Uterus (tissue), 4 donors: Measurements from ENCODE around the gene TSHZ2. TPM values are rescaled to one million over a fixed set of nuclear protein-coding genes. Genes with fewer than 3 reads are reported as not detected.
"Not testable (repeated sequence)": the region's sequence is repeated elsewhere in the genome, so short reads cannot be mapped to it uniquely, and the experiment has no call there.

Source experiments
- DNase-seq, 2 donors: peaks; one replicate each; pipeline ENCODE4 v3.0.0-alpha.2; 2019 to 2020
- H3K27ac ChIP-seq, 2 donors: fragments of 200-600 bp; sonication (generic); 1 replicate in 1 of 2; 2 replicates in 1 of 2; pipeline ENCODE4 v1.5.1; 2016 to 2018
- H3K27me3 ChIP-seq, 2 donors: fragments of 200-600 bp; sonication (generic); one replicate each; pipeline ENCODE4 v1.5.1; 2018 to 2019; ENCODE audit warnings: control low read depth in 1 of 2
- H3K36me3 ChIP-seq, 2 donors: fragments of 200-600 bp; sonication (generic); one replicate each; pipeline ENCODE4 v1.5.1; 2019; ENCODE audit warnings: control low read depth in 1 of 2
- H3K4me1 ChIP-seq, 2 donors: fragments of 200-600 bp; sonication (generic); one replicate each; pipeline ENCODE4 v1.5.1; 2018 to 2019; ENCODE audit warnings: control low read depth in 1 of 2
- H3K4me3 ChIP-seq, 2 donors: fragments of 200-600 bp; sonication (generic); 1 replicate in 1 of 2; 2 replicates in 1 of 2; pipeline ENCODE4 v1.5.1; 2018 to 2019; ENCODE audit warnings: mild to moderate bottlenecking in 1 of 2
- H3K9me3 ChIP-seq, 2 donors: fragments of 200-600 bp; sonication (generic); one replicate each; pipeline ENCODE4 v1.5.1; 2019; ENCODE audit warnings: control low read depth in 1 of 2
- POLR2A ChIP-seq, 2 donors: fragments of 450-650 bp; IDR thresholded peaks; one replicate each; pipeline ENCODE4 v1.6.1; 2016; ENCODE audit warnings: antibody characterized with exemption in 2 of 2, mild to moderate bottlenecking in 1 of 2, moderate library complexity in 1 of 2
- intact Hi-C: fragments of 100-400 bp; cut with DNase I; formaldehyde crosslinking; loops from one replicate; pipeline ENCODE4 v1.15.1; 2023; ENCODE audit warnings: low total_unique reads
- total RNA-seq, 4 donors: library from RNA; depleted of rRNA in 3 of 4; stranded (reverse); fragments of >200 nt in 3 of 4; gene quantifications; one replicate each; pipeline versions ENCODE4 v1.1.0 to v1.2.4, GENCODE V29; 2014 to 2023
- TF ChIP-seq, protein P1 (sequence below), 4 experiments: fragments of 200-600 bp in 2 of 4; fragments of 450-650 bp in 2 of 4; sonication (generic) in 2 of 4; IDR thresholded peaks; one replicate each; pipeline ENCODE4 v1.5.1; 2016 to 2019; ENCODE audit warnings: antibody characterized with exemption in 4 of 4, mild to moderate bottlenecking in 2 of 4, moderate library complexity in 1 of 4
- donor health status: DM: yes; HTN: yes; CAD: no.

The TSHZ2 gene
- total RNA-seq, 4 donors from 2014 or later, result 22.0 to 50.1 (median 33.1) TPM

DNA sequence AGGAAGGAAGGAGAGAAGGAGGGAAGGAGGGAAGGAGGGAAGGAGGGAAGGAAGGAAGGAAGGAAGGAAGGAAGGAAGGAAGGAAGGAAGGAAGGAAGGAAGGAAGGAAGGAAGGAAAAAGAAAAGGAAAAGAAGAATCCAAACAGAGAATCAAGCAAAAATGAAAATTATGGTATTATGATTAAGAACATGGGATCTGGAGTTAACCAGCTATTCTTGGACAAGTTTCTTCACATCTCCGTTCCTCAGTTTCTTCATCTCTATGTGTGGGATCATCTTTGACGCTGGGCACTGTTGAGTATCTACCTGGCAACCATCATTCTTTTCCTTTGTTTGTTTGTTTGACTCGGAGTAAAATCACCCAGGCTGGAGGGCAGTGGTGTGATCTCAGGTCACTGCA lies 549.9 kb downstream of the TSHZ2 start:
- DNase-seq, result no peak
- intact Hi-C loops, result no loop called here

DNA sequence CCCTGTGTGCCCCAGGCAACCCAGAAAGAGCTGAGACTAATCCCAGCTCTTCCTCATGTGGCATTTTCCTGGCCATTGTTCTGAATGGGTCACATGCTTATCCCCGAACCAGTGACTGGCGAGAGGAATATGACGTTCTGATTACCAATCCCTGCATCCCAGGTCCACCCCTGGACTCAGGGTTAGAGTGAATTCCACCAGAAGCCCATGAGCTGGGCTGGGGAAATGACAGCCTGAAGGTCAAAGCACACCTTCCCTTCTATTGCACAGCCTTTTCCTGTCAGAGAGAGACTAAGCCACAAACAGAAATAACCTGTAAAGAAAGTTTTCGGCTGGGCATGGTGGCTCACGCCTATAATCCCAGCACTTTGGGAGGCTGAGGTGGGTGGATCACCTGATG lies 550.5 kb downstream of the TSHZ2 start:
- Histone ChIP-seq H3K27me3 (no peaks in the 10 kb centered on the region), H3K9me3 (no peaks in the 10 kb centered on the region), H3K4me3 (no peak overlapping the region), H3K27ac (no peak overlapping the region), H3K4me1 (no peaks in the 10 kb centered on the region), H3K36me3 (no peaks in the 10 kb centered on the region)
- TF ChIP-seq, protein P1, sequence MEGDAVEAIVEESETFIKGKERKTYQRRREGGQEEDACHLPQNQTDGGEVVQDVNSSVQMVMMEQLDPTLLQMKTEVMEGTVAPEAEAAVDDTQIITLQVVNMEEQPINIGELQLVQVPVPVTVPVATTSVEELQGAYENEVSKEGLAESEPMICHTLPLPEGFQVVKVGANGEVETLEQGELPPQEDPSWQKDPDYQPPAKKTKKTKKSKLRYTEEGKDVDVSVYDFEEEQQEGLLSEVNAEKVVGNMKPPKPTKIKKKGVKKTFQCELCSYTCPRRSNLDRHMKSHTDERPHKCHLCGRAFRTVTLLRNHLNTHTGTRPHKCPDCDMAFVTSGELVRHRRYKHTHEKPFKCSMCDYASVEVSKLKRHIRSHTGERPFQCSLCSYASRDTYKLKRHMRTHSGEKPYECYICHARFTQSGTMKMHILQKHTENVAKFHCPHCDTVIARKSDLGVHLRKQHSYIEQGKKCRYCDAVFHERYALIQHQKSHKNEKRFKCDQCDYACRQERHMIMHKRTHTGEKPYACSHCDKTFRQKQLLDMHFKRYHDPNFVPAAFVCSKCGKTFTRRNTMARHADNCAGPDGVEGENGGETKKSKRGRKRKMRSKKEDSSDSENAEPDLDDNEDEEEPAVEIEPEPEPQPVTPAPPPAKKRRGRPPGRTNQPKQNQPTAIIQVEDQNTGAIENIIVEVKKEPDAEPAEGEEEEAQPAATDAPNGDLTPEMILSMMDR (IDR thresholded peaks at IDR 0.05), result no peak
- no peak for TF ChIP-seq POLR2A (IDR thresholded peaks at IDR 0.05)
- DNase-seq, result no peak
- intact Hi-C loops, result no loop called here

More for the DNA sequence above, 549.9 kb downstream of the TSHZ2 start:
- no peak for TF ChIP-seq POLR2A (IDR thresholded peaks at IDR 0.05)
- TF ChIP-seq, protein P1 (IDR thresholded peaks at IDR 0.05), result no peak
- no peak overlapping the region for H3K27ac ChIP-seq
- no peaks in the 10 kb centered on the region for H3K27me3 ChIP-seq
- H3K9me3 ChIP-seq, result no peaks in the 10 kb centered on the region
- H3K4me3 ChIP-seq, result no peak overlapping the region
- no peaks in the 10 kb centered on the region for H3K36me3 ChIP-seq
- no peaks in the 10 kb centered on the region for H3K4me1 ChIP-seq

DNA sequence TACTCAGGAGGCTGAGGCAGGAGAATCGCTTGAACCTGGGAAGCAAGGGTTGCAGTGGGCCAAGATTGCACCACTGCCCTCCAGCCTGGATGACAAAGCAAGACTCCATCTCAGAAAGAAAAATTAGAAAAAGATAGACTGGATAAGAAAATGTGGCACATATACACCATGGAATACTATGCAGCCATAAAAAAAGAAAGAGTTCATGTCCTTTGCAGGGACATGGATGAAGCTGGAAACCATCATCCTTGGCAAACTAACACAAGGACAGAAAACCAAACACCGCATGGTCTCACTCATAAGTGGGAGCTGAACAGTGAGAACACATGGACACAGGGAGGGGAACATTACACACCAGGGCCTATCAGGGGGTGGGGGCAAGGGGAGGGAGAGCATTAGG lies 551.5 kb downstream of the TSHZ2 start:
- H3K4me1 ChIP-seq, H3K4me3 ChIP-seq, H3K36me3 ChIP-seq, H3K27me3 ChIP-seq, intact Hi-C loops, H3K9me3 ChIP-seq, H3K27ac ChIP-seq, DNase-seq: not testable (repeated sequence)

- H3K27me3 ChIP-seq, result no peaks in the 10 kb centered on the region
- DNase-seq, result no peak
- no peak overlapping the region for H3K27ac ChIP-seq
- H3K9me3 ChIP-seq, result no peaks in the 10 kb centered on the region
- H3K4me3 ChIP-seq, result no peak overlapping the region
- intact Hi-C loops, result no loop called here
- no peak for TF ChIP-seq POLR2A (IDR thresholded peaks at IDR 0.05)
- TF ChIP-seq, protein P1 (IDR thresholded peaks at IDR 0.05), result no peak
- H3K4me1 ChIP-seq, result no peaks in the 10 kb centered on the region
- no peaks in the 10 kb centered on the region for H3K36me3 ChIP-seq
Measured at GRCh38 chr20:53524589-53525312, 552.6 kb downstream of the TSHZ2 start.

GRCh38 chr20:53527196-53527595 lies 555.0 kb downstream of the TSHZ2 start:
- H3K27me3 ChIP-seq, result no peaks in the 10 kb centered on the region
- no peaks in the 10 kb centered on the region for H3K36me3 ChIP-seq
- DNase-seq, result no peak
- H3K4me1 ChIP-seq, result no peaks in the 10 kb centered on the region
- H3K4me3 ChIP-seq, result no peak overlapping the region
- H3K9me3 ChIP-seq, result no peaks in the 10 kb centered on the region
- no peak overlapping the region for H3K27ac ChIP-seq
- TF ChIP-seq, protein P1 (IDR thresholded peaks at IDR 0.05), result no peak
- TF ChIP-seq POLR2A (IDR thresholded peaks at IDR 0.05), result no peak
- intact Hi-C loops, result no loop called here
